Measurements from ENCODE around the gene RAC3.
A peak's percentile ranks its signal among the peaks of the same experiment; 100 is the strongest.

RAC3 gene

GRCh38 chr17:82013341-82013740, 18.1 kb upstream of the RAC3 start:
- no peak for DNase-seq

GRCh38 chr17:82013772-82014321, 17.6 kb upstream of the RAC3 start:
- no peak for DNase-seq

GRCh38 chr17:82014432-82014831, 17.0 kb upstream of the RAC3 start:
- no peak for DNase-seq

- DNase-seq: no peak
Measured at GRCh38 chr17:82014971-82015310, 16.5 kb upstream of the RAC3 start.

GRCh38 chr17:82015311-82015971, 16.0 kb upstream of the RAC3 start:
- no peak for DNase-seq

- no peak for DNase-seq
Measured at GRCh38 chr17:82016061-82016874, 15.2 kb upstream of the RAC3 start.

GRCh38 chr17:82016875-82017459, 14.5 kb upstream of the RAC3 start:
- DNase-seq: no peak

GRCh38 chr17:82017612-82018151, 13.8 kb upstream of the RAC3 start:
- DNase-seq: no peak

GRCh38 chr17:82018152-82018988, 13.1 kb upstream of the RAC3 start:
- DNase-seq: no peak

- no peak for DNase-seq
Measured at GRCh38 chr17:82018989-82019689, 12.3 kb upstream of the RAC3 start.

- peak; percentile 60 for DNase-seq
Measured at GRCh38 chr17:82019690-82020571, 11.5 kb upstream of the RAC3 start.

- no peak for DNase-seq
Measured at GRCh38 chr17:82020572-82021106, 10.8 kb upstream of the RAC3 start.

- peak; percentile 60 for DNase-seq
Measured at GRCh38 chr17:82021107-82021899, 10.2 kb upstream of the RAC3 start.

GRCh38 chr17:82021900-82022309, 9.6 kb upstream of the RAC3 start:
- DNase-seq: no peak

- no peak for DNase-seq
Measured at GRCh38 chr17:82022310-82022980, 9.0 kb upstream of the RAC3 start, which contains the start of gene CENPX. TSS of gene CENPX (minus strand) at chr17:82022878. CDS start at chr17:82022861, 17 bp downstream.

GRCh38 chr17:82022981-82023446, 8.5 kb upstream of the RAC3 start, which contains the start of gene LRRC45:
TSS of gene LRRC45 (plus strand) at chr17:82023305. CDS start at chr17:82023644, 339 bp downstream.
- peak; percentile 100 for DNase-seq

GRCh38 chr17:82023447-82024241, 7.8 kb upstream of the RAC3 start:
- no peak for DNase-seq

- no peak for DNase-seq
Measured at GRCh38 chr17:82024859-82025258, 6.6 kb upstream of the RAC3 start.
